HepG2 (cell line): ENCODE measurements around the gene CFAP54. TPM values are rescaled to one million over a fixed set of nuclear protein-coding genes. Genes with fewer than 3 reads are reported as not detected.

ENCODE experiments used
- ATAC-seq: fragments of 200-7000 bp; cut with Tn5 transposase; 3 replicates; pipeline ENCODE4 v1.9.1; 2020; ENCODE audit warnings: mild to moderate bottlenecking, moderate library complexity
- BruUV-seq: library from RNA; stranded (reverse); fragments of 400-500 nt; replicated peaks from 2 replicates; lab custom pipeline; 2021; lab: Mats Ljungman, UMichigan
- CTCF ChIA-PET: fragments of 300-600 bp; formaldehyde crosslinking; extraction: SDS; loops from one replicate; lab custom pipeline; 2021; ENCODE audit warnings: low total read pairs, inconsistent platforms, low intra/inter-chr PET ratio; lab: Yijun Ruan, JAX
- POLR2A ChIA-PET: fragments of 350-600 bp; sonication (Branson Sonifier 250); formaldehyde crosslinking; loops from one replicate; lab custom pipeline; 2020; ENCODE audit warnings: antibody characterized with exemption, inconsistent platforms; lab: Yijun Ruan, JAX
- DNase-seq: peaks from one replicate; pipeline ENCODE4 v3.0.0-alpha.2; 2015; ENCODE audit warnings: low spot score
- FAIRE-seq: peaks from 3 replicates; lab custom pipeline; 2011; peaks lifted over from hg19 to GRCh38; lab: Jason Lieb, UNC
- H2AFZ ChIP-seq: one replicate; pipeline ENCODE4 v1.6.1; 2011; ENCODE audit warnings: low read length, inconsistent platforms
- H3K27ac ChIP-seq: fragments of 300-600 bp; 3 replicates; pipeline ENCODE4 v1.8.0; 2011; ENCODE audit warnings: mixed run types, mild to moderate bottlenecking, mixed read lengths, low read length, inconsistent platforms; ENCODE audit not compliant: insufficient read depth; ENCODE audit errors: extremely low read length
- H3K27me3 ChIP-seq, 2 experiments: fragments of 200-600 bp in 1 of 2; 2 replicates in 1 of 2; 3 replicates in 1 of 2; pipeline versions ENCODE4 v1.6.0 to v1.8.0; 2011; ENCODE audit warnings: low read length in 2 of 2, mild to moderate bottlenecking in 2 of 2, moderate library complexity in 2 of 2, inconsistent platforms in 1 of 2; ENCODE audit not compliant: insufficient read depth in 2 of 2, control insufficient read depth in 1 of 2
- H3K36me3 ChIP-seq, 2 experiments: fragments of 200-600 bp in 1 of 2; replicated peaks in 1 of 2; 2 replicates in 1 of 2; 3 replicates in 1 of 2; pipeline versions ENCODE4 v1.5.1 to v1.8.0; 2011; ENCODE audit warnings: low read length in 2 of 2, inconsistent platforms in 1 of 2; ENCODE audit not compliant: insufficient read depth in 2 of 2, control insufficient read depth in 1 of 2
- H3K4me1 ChIP-seq: 2 replicates; pipeline ENCODE4 v1.5.1; 2012; ENCODE audit warnings: low read length, inconsistent platforms; ENCODE audit not compliant: insufficient read depth
- H3K4me2 ChIP-seq: 2 replicates; pipeline ENCODE4 v1.6.0; 2011; ENCODE audit warnings: low read depth, low read length, inconsistent platforms
- H3K4me3 ChIP-seq, 3 experiments: fragments of 200-600 bp in 1 of 3; sonication (generic), shearing (Covaris generic) in 1 of 3; replicated peaks in 1 of 3; 2 replicates each; pipeline ENCODE4 v1.5.1; 2011 to 2016; ENCODE audit warnings: low read length in 3 of 3, inconsistent platforms in 2 of 3, low read depth in 2 of 3, mild to moderate bottlenecking in 2 of 3, control low read depth in 1 of 3, mixed read lengths in 1 of 3; ENCODE audit not compliant: insufficient read depth in 1 of 3
- H3K79me2 ChIP-seq: one replicate; pipeline ENCODE4 v1.6.1; 2011; ENCODE audit warnings: low read length, inconsistent platforms; ENCODE audit not compliant: insufficient read depth
- H3K9ac ChIP-seq: 2 replicates; pipeline ENCODE4 v1.6.0; 2011; ENCODE audit warnings: mild to moderate bottlenecking, low read depth, low read length, inconsistent platforms; ENCODE audit not compliant: insufficient read depth
- H3K9me3 ChIP-seq: 2 replicates; pipeline ENCODE4 v1.5.1; 2012; ENCODE audit warnings: mild to moderate bottlenecking, low read length
- H4K20me1 ChIP-seq: 2 replicates; pipeline ENCODE4 v1.6.0; 2011; ENCODE audit warnings: inconsistent platforms, mild to moderate bottlenecking, low read length, moderate library complexity; ENCODE audit not compliant: insufficient read depth
- EHMT2 ChIP-seq: fragments of 200-600 bp; sonication (generic); IDR thresholded peaks from 2 replicates; pipeline ENCODE4 v1.7.0; 2017; ENCODE audit warnings: antibody characterized with exemption, low read depth, low read length, borderline replicate concordance
- FOXA3 ChIP-seq: IDR thresholded peaks from 2 replicates; pipeline ENCODE4 v1.6.1; 2016; ENCODE audit warnings: missing genetic modification reagents, missing compliant biosample characterization
- GTF3A ChIP-seq: sonication (generic); formaldehyde crosslinking; conservative IDR thresholded peaks from 2 replicates; pipeline ENCODE4 v1.4.0; 2020; ENCODE audit warnings: mild to moderate bottlenecking, missing genetic modification reagents
- KMT2B ChIP-seq: IDR thresholded peaks from 2 replicates; pipeline ENCODE4 v1.6.1; 2016; ENCODE audit warnings: missing genetic modification reagents, missing compliant biosample characterization
- MAF1 ChIP-seq: sonication (generic); formaldehyde crosslinking; IDR thresholded peaks from 2 replicates; pipeline ENCODE4 v1.5.0; 2020; ENCODE audit warnings: missing genetic modification reagents, borderline replicate concordance
- MAX ChIP-seq: IDR thresholded peaks from 2 replicates; pipeline ENCODE4 v1.6.1; 2012; ENCODE audit warnings: inconsistent platforms
- NCOA1 ChIP-seq: sonication (generic); formaldehyde crosslinking; IDR thresholded peaks from 2 replicates; pipeline ENCODE4 v1.9.0; 2021; ENCODE audit warnings: missing genetic modification reagents
- REST ChIP-seq, 2 experiments: IDR thresholded peaks; 2 replicates each; pipeline ENCODE4 v1.6.1; 2011 to 2012; ENCODE audit warnings: low read length in 2 of 2, borderline replicate concordance in 1 of 2, low read depth in 1 of 2, mild to moderate bottlenecking in 1 of 2, moderate library complexity in 1 of 2
- SNAI1 ChIP-seq: sonication (generic); formaldehyde crosslinking; IDR thresholded peaks from 2 replicates; pipeline ENCODE4 v1.5.0; 2020; ENCODE audit warnings: mild to moderate bottlenecking, missing genetic modification reagents, borderline replicate concordance
- SNRNP70 ChIP-seq: fragments of 200-400 bp; formaldehyde crosslinking; IDR thresholded peaks from 2 replicates; pipeline ENCODE4 v1.6.1; 2017; ENCODE audit warnings: mild to moderate bottlenecking, low read depth, low read length, moderate library complexity
- SRSF1 ChIP-seq: fragments of 200-400 bp; formaldehyde crosslinking; optimal IDR thresholded peaks from 2 replicates; pipeline ENCODE3; 2017; ENCODE audit warnings: mild to moderate bottlenecking, low read depth, low read length, moderate library complexity
- ZNF138 ChIP-seq: sonication (generic); formaldehyde crosslinking; IDR thresholded peaks from 2 replicates; pipeline ENCODE4 v1.5.0; 2020; ENCODE audit warnings: mild to moderate bottlenecking, low read depth, missing genetic modification reagents
- ZNF225 ChIP-seq: sonication (generic); formaldehyde crosslinking; IDR thresholded peaks from 2 replicates; pipeline ENCODE4 v1.4.0; 2020; ENCODE audit warnings: mild to moderate bottlenecking, missing genetic modification reagents
- ZNF235 ChIP-seq: sonication (generic); formaldehyde crosslinking; IDR thresholded peaks from 2 replicates; pipeline ENCODE4 v1.8.1; 2023; ENCODE audit warnings: mild to moderate bottlenecking, missing genetic modification reagents, borderline replicate concordance
- ZNF326 ChIP-seq: sonication (generic); formaldehyde crosslinking; IDR thresholded peaks from 2 replicates; pipeline ENCODE4 v1.4.0; 2020; ENCODE audit warnings: missing genetic modification reagents, borderline replicate concordance
- ZNF550 ChIP-seq: sonication (generic); formaldehyde crosslinking; IDR thresholded peaks from 2 replicates; pipeline ENCODE4 v1.4.0; 2020; ENCODE audit warnings: mild to moderate bottlenecking, missing genetic modification reagents, borderline replicate concordance
- ZNF652 ChIP-seq: IDR thresholded peaks from 2 replicates; pipeline ENCODE4 v1.6.1; 2016; ENCODE audit warnings: low read depth, borderline replicate concordance
- ZNF710 ChIP-seq: sonication (generic); formaldehyde crosslinking; IDR thresholded peaks from 2 replicates; pipeline ENCODE4 v1.5.0; 2020; ENCODE audit warnings: mild to moderate bottlenecking, missing genetic modification reagents, borderline replicate concordance
- WGBS: methylation state at CpG from one replicate; pipeline ENCODE4 v1.1.6; 2017; ENCODE audit warnings: low lambda C conversion rate; 5-methylcytosine and 5-hydroxymethylcytosine counted together
- in situ Hi-C: cut with HindIII; loops from 2 replicates; pipeline ENCODE4 v1.10.0; 2017; ENCODE audit warnings: low pct_unique_long_range_greater_than_20kb; ENCODE audit not compliant: extremely low pct_ligation_motif_present
- intact Hi-C: fragments of 100-400 bp; cut with micrococcal nuclease; formaldehyde crosslinking; loops from one replicate; pipeline ENCODE4 v1.10.0; 2022; ENCODE audit not compliant: unreplicated experiment
- polyA plus RNA-seq, 8 experiments: library from polyadenylated mRNA; depleted of rRNA in 3 of 8; stranded (reverse) in 7 of 8; unstranded in 1 of 8; fragments of >200 nt; fragmentation: Illumina TruSeq in 4 of 8; extraction: Trizol in 4 of 8; gene quantifications; 2 replicates each; pipeline versions ENCODE4 v1.2.1 to v1.2.3, GENCODE V29; 2011 to 2016; ENCODE audit warnings: low read depth in 4 of 8, missing spikeins in 1 of 8, mixed read lengths in 1 of 8; ENCODE audit not compliant: insufficient read depth in 1 of 8
- total RNA-seq, 5 experiments: library from RNA; depleted of rRNA; stranded (reverse); fragments of >200 nt; fragmentation: Illumina TruSeq; extraction: Trizol; gene quantifications; 2 replicates each; pipeline ENCODE4 v1.2.3, GENCODE V29; 2016; ENCODE audit warnings: low read depth in 1 of 5

CFAP54 gene
- total and polyA plus RNA-seq, 2 of the 13 experiments (the other 11 are each of a cell fraction or from before 2014, with no cell fraction given): not detected

- TF ChIP-seq FOXA3 (CRISPR knock-in tag): no peak
- no peak for TF ChIP-seq MAX
- TF ChIP-seq ZNF326 (CRISPR knock-in tag): no peak
- no peak for TF ChIP-seq EHMT2
- TF ChIP-seq REST (IDR thresholded peaks at IDR 0.05; ENCODE audit: borderline replicate concordance in 1 of 2, low read depth in 1 of 2, low read length in 2 of 2): no peak
- no peak for TF ChIP-seq MAF1 (CRISPR knock-in tag)
- no peak for TF ChIP-seq SRSF1
- no peak for TF ChIP-seq ZNF710 (CRISPR knock-in tag)
- TF ChIP-seq ZNF225: no peak
- no peak for TF ChIP-seq KMT2B
- no peak for TF ChIP-seq SNRNP70
- no peak for TF ChIP-seq SNAI1 (CRISPR knock-in tag)
- TF ChIP-seq ZNF138 (CRISPR knock-in tag): no peak
- TF ChIP-seq ZNF235 (CRISPR knock-in tag): no peak
- TF ChIP-seq NCOA1 (CRISPR knock-in tag): no peak
- no peak for TF ChIP-seq ZNF550 (CRISPR knock-in tag)
- TF ChIP-seq GTF3A: no peak
- TF ChIP-seq ZNF652 (CRISPR knock-in tag): no peak
- Histone ChIP-seq H3K4me3 (no peak overlapping the region), H3K4me2 (no peak overlapping the region), H3K9me3 (no peaks in the 10 kb centered on the region), H3K36me3 (no peaks in the 10 kb centered on the region), H3K79me2 (no peaks in the 10 kb centered on the region), H3K27me3 (no peaks in the 10 kb centered on the region), H3K9ac (no peak overlapping the region), H2AFZ (no peak overlapping the region), H3K27ac (no peak overlapping the region), H4K20me1 (no peaks in the 10 kb centered on the region), H3K4me1 (no peaks in the 10 kb centered on the region)
- BruUV-seq: no TSS peak
- intact Hi-C loops (no loop called here), in situ Hi-C loops (no loop called here)
- FAIRE-seq (no peak), ATAC-seq (no peak), DNase-seq (no peak)
- ChIA-PET CTCF (no interaction called here), POLR2A (no interaction called here)
- WGBS: 0% methylated on average over 3 of the region's 5 CpGs
Measured at GRCh38 chr12:96472384-96472783, 17.0 kb upstream of the CFAP54 start.
